Uterus (tissue), 4 donors: ENCODE results near the gene TRAP1. TPM values are rescaled to one million over a fixed set of nuclear protein-coding genes. Genes with fewer than 3 reads are reported as not detected.
A peak's percentile ranks its signal among the peaks of the same experiment; 100 is the strongest.

Source experiments
- DNase-seq, 2 donors: peaks; one replicate each; pipeline ENCODE4 v3.0.0-alpha.2; 2019 to 2020
- H3K27ac ChIP-seq, 2 donors: fragments of 200-600 bp; sonication (generic); 1 replicate in 1 of 2; 2 replicates in 1 of 2; pipeline ENCODE4 v1.5.1; 2016 to 2018
- H3K27me3 ChIP-seq, 2 donors: fragments of 200-600 bp; sonication (generic); one replicate each; pipeline ENCODE4 v1.5.1; 2018 to 2019; ENCODE audit warnings: control low read depth in 1 of 2
- H3K36me3 ChIP-seq, 2 donors: fragments of 200-600 bp; sonication (generic); one replicate each; pipeline ENCODE4 v1.5.1; 2019; ENCODE audit warnings: control low read depth in 1 of 2
- H3K4me1 ChIP-seq, 2 donors: fragments of 200-600 bp; sonication (generic); one replicate each; pipeline ENCODE4 v1.5.1; 2018 to 2019; ENCODE audit warnings: control low read depth in 1 of 2
- H3K4me3 ChIP-seq, 2 donors: fragments of 200-600 bp; sonication (generic); 1 replicate in 1 of 2; 2 replicates in 1 of 2; pipeline ENCODE4 v1.5.1; 2018 to 2019; ENCODE audit warnings: mild to moderate bottlenecking in 1 of 2
- H3K9me3 ChIP-seq, 2 donors: fragments of 200-600 bp; sonication (generic); one replicate each; pipeline ENCODE4 v1.5.1; 2019; ENCODE audit warnings: control low read depth in 1 of 2
- CTCF ChIP-seq, 4 experiments: fragments of 200-600 bp in 2 of 4; fragments of 450-650 bp in 2 of 4; sonication (generic) in 2 of 4; IDR thresholded peaks; one replicate each; pipeline ENCODE4 v1.5.1; 2016 to 2019; ENCODE audit warnings: antibody characterized with exemption in 4 of 4, mild to moderate bottlenecking in 2 of 4, moderate library complexity in 1 of 4
- POLR2A ChIP-seq, 2 donors: fragments of 450-650 bp; IDR thresholded peaks; one replicate each; pipeline ENCODE4 v1.6.1; 2016; ENCODE audit warnings: antibody characterized with exemption in 2 of 2, mild to moderate bottlenecking in 1 of 2, moderate library complexity in 1 of 2
- intact Hi-C: fragments of 100-400 bp; cut with DNase I; formaldehyde crosslinking; loops from one replicate; pipeline ENCODE4 v1.15.1; 2023; ENCODE audit warnings: low total_unique reads
- total RNA-seq, 4 donors: library from RNA; depleted of rRNA in 3 of 4; stranded (reverse); fragments of >200 nt in 3 of 4; gene quantifications; one replicate each; pipeline versions ENCODE4 v1.1.0 to v1.2.4, GENCODE V29; 2014 to 2023
- donor health status: DM: yes; HTN: yes; CAD: no.

The TRAP1 gene
- total RNA-seq, 4 donors from 2014 or later, result 54.8 to 119 (median 84.8) TPM

GRCh38 chr16:3726021-3726687, 8.8 kb upstream of the TRAP1 start:
- H3K27me3 ChIP-seq, result no peaks in the 10 kb centered on the region
- no peak for DNase-seq
- H3K4me3 ChIP-seq, result no peak overlapping the region
- H3K36me3 ChIP-seq, result no peaks in the 10 kb centered on the region
- H3K9me3 ChIP-seq, result no peaks in the 10 kb centered on the region
- intact Hi-C loops, result no loop called here
- H3K27ac ChIP-seq, result no peak overlapping the region
- no peak for TF ChIP-seq POLR2A (IDR thresholded peaks at IDR 0.05)
- H3K4me1 ChIP-seq, result no peaks in the 10 kb centered on the region

GRCh38 chr16:3725276-3725675, 8.0 kb upstream of the TRAP1 start:
- intact Hi-C loops, result no loop called here
- TF ChIP-seq CTCF (IDR thresholded peaks at IDR 0.05) (no peak), POLR2A (IDR thresholded peaks at IDR 0.05) (no peak)
- no peaks in the 10 kb centered on the region for H3K27me3 ChIP-seq
- DNase-seq, result no peak
- no peak overlapping the region for H3K4me3 ChIP-seq
- H3K27ac ChIP-seq, result no peak overlapping the region
- H3K9me3 ChIP-seq, result no peaks in the 10 kb centered on the region
- no peaks in the 10 kb centered on the region for H3K4me1 ChIP-seq
- H3K36me3 ChIP-seq, result no peaks in the 10 kb centered on the region

GRCh38 chr16:3722508-3722907, 5.2 kb upstream of the TRAP1 start:
- intact Hi-C loops, result no loop called here
- TF ChIP-seq POLR2A (IDR thresholded peaks at IDR 0.05) (no peak), CTCF (IDR thresholded peaks at IDR 0.05) (no peak)
- Histone ChIP-seq H3K27me3 (no peaks in the 10 kb centered on the region), H3K4me3 (no peak overlapping the region), H3K4me1 (no peaks in the 10 kb centered on the region), H3K9me3 (no peaks in the 10 kb centered on the region), H3K27ac (no peak overlapping the region), H3K36me3 (no peaks in the 10 kb centered on the region)
- no peak for DNase-seq

- H3K4me3 ChIP-seq, result no peak overlapping the region
- H3K27ac ChIP-seq, result no peak overlapping the region
- no peaks in the 10 kb centered on the region for H3K36me3 ChIP-seq
- DNase-seq, result no peak
- H3K27me3 ChIP-seq, result no peaks in the 10 kb centered on the region
- intact Hi-C loops, result no loop called here
- H3K9me3 ChIP-seq, result no peaks in the 10 kb centered on the region
- no peak for TF ChIP-seq CTCF (IDR thresholded peaks at IDR 0.05)
- TF ChIP-seq POLR2A (IDR thresholded peaks at IDR 0.05), result no peak
- H3K4me1 ChIP-seq, result no peaks in the 10 kb centered on the region
These were observed 3.1 kb upstream of the TRAP1 start for GRCh38 chr16:3720418-3720817.

GRCh38 chr16:3718628-3719027, 1.3 kb upstream of the TRAP1 start:
- intact Hi-C loops, result no loop called here
- no peaks in the 10 kb centered on the region for H3K4me1 ChIP-seq
- H3K27ac ChIP-seq, result no peak overlapping the region
- no peaks in the 10 kb centered on the region for H3K36me3 ChIP-seq
- TF ChIP-seq CTCF (IDR thresholded peaks at IDR 0.05) (no peak), POLR2A (IDR thresholded peaks at IDR 0.05) (no peak)
- no peaks in the 10 kb centered on the region for H3K9me3 ChIP-seq
- H3K4me3 ChIP-seq, result no peak overlapping the region
- H3K27me3 ChIP-seq, result no peaks in the 10 kb centered on the region
- DNase-seq, result no peak

- Histone ChIP-seq H3K9me3 (no peaks in the 10 kb centered on the region), H3K4me1 (no peaks in the 10 kb centered on the region), H3K36me3 (no peaks in the 10 kb centered on the region), H3K27ac (peak overlapping the region; percentile 76 to 89), H3K4me3 (peak overlapping the region; percentile 74 to 97), H3K27me3 (no peaks in the 10 kb centered on the region)
- TF ChIP-seq POLR2A (IDR thresholded peaks at IDR 0.05) (no peak), CTCF (IDR thresholded peaks at IDR 0.05) (no peak)
- DNase-seq, result no peak
- intact Hi-C loops, result no loop called here
These were observed 681 bp upstream of the TRAP1 start for GRCh38 chr16:3718019-3718391.
